ENCODE results near the gene SFXN3.
A peak's percentile ranks its signal among the peaks of the same experiment; 100 is the strongest.

Gene SFXN3

DNA sequence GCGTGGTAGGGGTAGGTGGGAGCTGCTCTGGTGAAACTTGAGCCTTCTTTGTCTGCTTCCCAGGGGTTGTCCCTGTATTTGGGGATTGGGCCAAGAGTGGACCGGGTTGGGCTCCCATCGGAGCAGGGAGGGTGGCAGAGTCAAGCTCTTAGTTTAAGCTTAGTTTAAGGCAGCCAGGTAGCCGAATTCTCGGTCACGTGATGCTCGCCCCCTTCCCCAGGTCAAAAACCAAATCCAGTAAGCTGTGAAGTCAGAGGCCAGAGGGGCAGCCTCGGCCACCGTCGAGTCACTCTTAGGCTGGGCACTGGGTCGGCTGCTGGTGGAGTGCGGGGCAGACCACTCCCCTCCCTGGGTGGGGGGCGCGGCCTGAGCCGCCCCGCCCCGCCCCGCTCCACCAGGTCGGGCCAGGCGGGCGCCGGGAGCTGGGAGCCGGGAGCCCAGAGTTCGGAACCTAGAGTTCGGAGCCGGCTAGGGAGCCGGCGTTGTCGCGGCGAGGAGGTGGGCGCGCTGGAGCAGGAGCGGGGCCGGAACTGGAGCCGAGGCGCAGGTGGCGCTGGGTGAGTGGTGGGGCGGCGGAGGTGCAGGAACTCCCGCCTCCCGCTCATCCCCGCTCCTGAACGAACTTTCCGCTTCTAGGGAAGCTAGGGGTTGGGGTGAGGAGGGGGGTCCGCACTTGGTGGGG lies 34.2 kb upstream of the SFXN3 start:
- DNase-seq (ENCODE audit: low read depth) = no peak
- peak overlapping the region; percentile 83 for H3K4me3 ChIP-seq (ENCODE audit: low read depth, low read length)
- TF ChIP-seq CTCF (conservative IDR thresholded peaks at IDR 0.05; ENCODE audit: low read depth, low read length) = no peak

GRCh38 chr10:100997360-100998182 lies 33.5 kb upstream of the SFXN3 start:
- DNase-seq (ENCODE audit: low read depth) = peak; percentile 75
- peak overlapping the region; percentile 83 for H3K4me3 ChIP-seq (ENCODE audit: low read depth, low read length)
- peak; percentile 85 for TF ChIP-seq CTCF (conservative IDR thresholded peaks at IDR 0.05; ENCODE audit: low read depth, low read length)

- H3K4me3 ChIP-seq (ENCODE audit: low read depth, low read length) = peak overlapping the region; percentile 83
- TF ChIP-seq CTCF (conservative IDR thresholded peaks at IDR 0.05; ENCODE audit: low read depth, low read length) = no peak
- peak; percentile 82 for DNase-seq (ENCODE audit: low read depth)
Observed at GRCh38 chr10:100998183-100998990, 32.6 kb upstream of the SFXN3 start.

GRCh38 chr10:100998991-100999741 lies 31.9 kb upstream of the SFXN3 start:
- peak overlapping the region; percentile 83 for H3K4me3 ChIP-seq (ENCODE audit: low read depth, low read length)
- peak; percentile 75 for DNase-seq (ENCODE audit: low read depth)
- peak; percentile 59 for TF ChIP-seq CTCF (conservative IDR thresholded peaks at IDR 0.05; ENCODE audit: low read depth, low read length)

DNA sequence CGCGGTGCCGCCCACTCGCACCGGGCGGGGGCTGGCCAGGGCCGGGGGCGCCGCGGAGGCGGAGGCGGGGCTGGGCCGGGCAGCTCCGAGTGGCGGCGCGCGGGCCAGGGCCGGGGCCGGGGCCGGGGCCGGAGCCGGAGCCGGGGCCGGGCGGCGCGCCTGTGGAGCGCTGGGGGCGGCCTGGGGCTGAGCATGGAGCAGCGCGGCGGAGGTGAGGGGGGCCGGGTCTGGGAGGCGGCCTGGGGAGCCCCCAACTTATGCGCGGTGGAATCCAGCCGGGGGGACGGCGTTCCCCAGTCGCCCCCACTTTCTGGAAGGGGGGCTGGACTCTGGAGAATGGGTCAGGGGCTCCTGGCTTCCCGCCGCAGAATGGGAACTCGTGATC lies 31.3 kb upstream of the SFXN3 start, which contains the start of gene LZTS2:
Gene LZTS2 (plus strand): TSS at position 67 of the 385 bp plus-strand sequence. CDS start 2,731 bp downstream, outside the sequence.
- peak within 1 kb of the TSS; percentile 83 for H3K4me3 ChIP-seq (ENCODE audit: low read depth, low read length)
- no peak for TF ChIP-seq CTCF (conservative IDR thresholded peaks at IDR 0.05; ENCODE audit: low read depth, low read length)
- DNase-seq (ENCODE audit: low read depth) = no peak

Data from choroid plexus epithelial cell (primary cell).